Tibial artery (tissue), 4 donors: Measurements from ENCODE around the gene DMRT1.

ENCODE experiments used
- DNase-seq, 2 donors: peaks; one replicate each; pipeline ENCODE4 v3.0.0-alpha.2; 2019
- H3K27ac ChIP-seq, 2 donors: fragments of 200-600 bp; sonication (generic) in 1 of 2; 1 replicate in 1 of 2; 2 replicates in 1 of 2; pipeline ENCODE4 v1.5.1; 2018 to 2019; ENCODE audit warnings: mild to moderate bottlenecking in 1 of 2
- H3K27me3 ChIP-seq, 2 donors: fragments of 200-600 bp; sonication (generic) in 1 of 2; one replicate each; pipeline versions ENCODE4 v1.5.1 to v1.6.0; 2016 to 2019
- H3K36me3 ChIP-seq, 3 donors: fragments of 200-600 bp; sonication (generic) in 2 of 3; one replicate each; pipeline ENCODE4 v1.5.1; 2016 to 2019; ENCODE audit warnings: mild to moderate bottlenecking in 2 of 3
- H3K4me1 ChIP-seq, 4 donors: fragments of 200-600 bp; sonication (generic) in 2 of 4; 1 replicate in 3 of 4; 2 replicates in 1 of 4; pipeline ENCODE4 v1.5.1; 2016 to 2019
- H3K4me3 ChIP-seq, 2 donors: fragments of 200-600 bp; sonication (generic) in 1 of 2; 1 replicate in 1 of 2; 2 replicates in 1 of 2; pipeline ENCODE4 v1.5.1; 2018 to 2019; ENCODE audit warnings: mild to moderate bottlenecking in 2 of 2
- H3K9me3 ChIP-seq, 3 donors: fragments of 200-600 bp; sonication (generic) in 1 of 3; one replicate each; pipeline ENCODE4 v1.5.1; 2016 to 2019
- CTCF ChIP-seq, 2 experiments: fragments of 200-600 bp in 1 of 2; fragments of 450-650 bp in 1 of 2; IDR thresholded peaks; one replicate each; pipeline ENCODE4 v1.5.1; 2017 to 2019; ENCODE audit warnings: antibody characterized with exemption in 2 of 2, mild to moderate bottlenecking in 1 of 2, moderate library complexity in 1 of 2
- intact Hi-C: fragments of 100-400 bp; cut with DNase I; formaldehyde crosslinking; loops from one replicate; pipeline ENCODE4 v1.15.0; 2023; ENCODE audit warnings: low total_unique reads

The DMRT1 gene

GRCh38 chr9:801399-802071 lies 40.0 kb upstream of the DMRT1 start:
- Histone ChIP-seq H3K9me3 (no peaks in the 10 kb centered on the region), H3K4me3 (no peak overlapping the region), H3K4me1 (no peaks in the 10 kb centered on the region), H3K27me3 (no peaks in the 10 kb centered on the region), H3K27ac (no peak overlapping the region), H3K36me3 (no peaks in the 10 kb centered on the region)
- no peak for DNase-seq
- no peak for TF ChIP-seq CTCF (IDR thresholded peaks at IDR 0.05)
- intact Hi-C loops: loop anchor here (5.0 kb wide), 1 partner anchor 414 kb away; no protein-coding TSS in a partner anchor

- no peak for DNase-seq
- H3K9me3 ChIP-seq: no peaks in the 10 kb centered on the region
- intact Hi-C loops: loop anchor here (5.0 kb wide), 1 partner anchor 417 kb away; no protein-coding TSS in a partner anchor
- no peaks in the 10 kb centered on the region for H3K36me3 ChIP-seq
- no peaks in the 10 kb centered on the region for H3K4me1 ChIP-seq
- no peak overlapping the region for H3K27ac ChIP-seq
- no peak for TF ChIP-seq CTCF (IDR thresholded peaks at IDR 0.05)
- no peaks in the 10 kb centered on the region for H3K27me3 ChIP-seq
- H3K4me3 ChIP-seq: no peak overlapping the region
These were observed 37.5 kb upstream of the DMRT1 start for GRCh38 chr9:804026-804425.

- TF ChIP-seq CTCF (IDR thresholded peaks at IDR 0.05): no peak
- H3K4me3 ChIP-seq: no peak overlapping the region
- no peaks in the 10 kb centered on the region for H3K4me1 ChIP-seq
- intact Hi-C loops: no loop called here
- DNase-seq: no peak
- H3K36me3 ChIP-seq: no peaks in the 10 kb centered on the region
- H3K27ac ChIP-seq: no peak overlapping the region
- no peaks in the 10 kb centered on the region for H3K9me3 ChIP-seq
- no peaks in the 10 kb centered on the region for H3K27me3 ChIP-seq
These were observed 36.3 kb upstream of the DMRT1 start for GRCh38 chr9:805151-805550.

GRCh38 chr9:806285-807156 lies 35.0 kb upstream of the DMRT1 start:
- no peak overlapping the region for H3K27ac ChIP-seq
- peak; percentile 70 to 80 for TF ChIP-seq CTCF (IDR thresholded peaks at IDR 0.05)
- DNase-seq: no peak
- no peak overlapping the region for H3K4me3 ChIP-seq
- intact Hi-C loops: loop anchor here (2.0 kb wide), 1 partner anchor 192 kb away; no protein-coding TSS in a partner anchor
- H3K9me3 ChIP-seq: no peaks in the 10 kb centered on the region
- no peaks in the 10 kb centered on the region for H3K4me1 ChIP-seq
- H3K36me3 ChIP-seq: no peaks in the 10 kb centered on the region
- H3K27me3 ChIP-seq: no peaks in the 10 kb centered on the region

- intact Hi-C loops: no loop called here
- Histone ChIP-seq H3K36me3 (no peaks in the 10 kb centered on the region), H3K27ac (no peak overlapping the region), H3K9me3 (no peaks in the 10 kb centered on the region), H3K27me3 (peaks cover 0 to 3% of the 10 kb centered on the region in 2 donors), H3K4me1 (no peaks in the 10 kb centered on the region), H3K4me3 (no peak overlapping the region)
- TF ChIP-seq CTCF (IDR thresholded peaks at IDR 0.05): no peak
- no peak for DNase-seq
These were observed 30.4 kb upstream of the DMRT1 start for GRCh38 chr9:811106-811531.
